HG03159 (cell line): ENCODE results near the gene WDR38.
"Not testable (repeated sequence)": the region's sequence is repeated elsewhere in the genome, so short reads cannot be mapped to it uniquely, and the experiment has no call there.

ENCODE experiments used
- ATAC-seq: cut with Tn5 transposase; IDR thresholded peaks from one replicate; pipeline ENCODE4 v1.9.1; 2021; ENCODE audit warnings: mild to moderate bottlenecking, moderate library complexity; ENCODE audit not compliant: unreplicated experiment

WDR38 gene

GRCh38 chr9:124831642-124832364 lies 21.5 kb upstream of the WDR38 start:
- no peak for ATAC-seq

DNA sequence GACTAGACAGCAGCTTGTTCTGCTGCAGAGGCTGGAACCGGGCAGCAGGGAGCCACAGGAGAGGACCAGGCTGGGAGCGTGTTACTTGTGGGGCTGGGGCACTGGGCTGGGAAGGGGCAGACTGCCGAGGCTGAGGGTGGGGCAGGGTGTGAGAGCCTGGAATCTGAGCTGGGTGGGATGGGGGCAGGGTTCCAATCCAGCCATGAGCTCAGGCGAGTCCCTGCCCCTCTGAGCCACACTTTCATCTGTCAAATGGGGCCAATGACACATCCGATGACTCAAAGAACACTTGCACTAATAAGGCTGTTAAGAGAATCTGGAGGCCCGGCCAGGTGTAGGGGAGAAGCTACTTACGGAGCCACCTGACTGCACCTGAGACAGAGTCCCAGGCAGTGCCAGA lies 18.7 kb upstream of the WDR38 start:
- no peak for ATAC-seq

- ATAC-seq = no peak
Measured at GRCh38 chr9:124835026-124835557, 18.2 kb upstream of the WDR38 start.

DNA sequence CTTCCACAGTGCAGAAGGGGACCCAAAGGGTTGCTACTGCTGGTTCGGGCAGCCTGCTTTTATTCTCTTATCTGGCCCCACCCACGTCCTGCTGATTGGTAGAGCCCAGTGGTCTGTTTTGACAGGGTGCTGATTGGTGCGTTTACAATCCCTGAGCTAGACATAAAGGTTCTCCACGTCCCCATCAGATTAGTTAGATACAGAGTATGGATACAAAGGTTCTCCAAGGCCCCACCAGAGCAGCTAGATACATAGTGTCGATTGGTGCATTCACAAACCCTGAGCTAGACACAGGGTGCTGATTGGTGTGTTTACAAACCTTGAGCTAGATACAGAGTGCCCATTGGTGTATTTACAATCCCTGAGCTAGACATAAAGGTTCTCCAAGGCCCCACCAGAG lies 15.1 kb upstream of the WDR38 start:
- ATAC-seq = not testable (repeated sequence)

- not testable (repeated sequence) for ATAC-seq
Measured at GRCh38 chr9:124838567-124839275, 14.5 kb upstream of the WDR38 start.

GRCh38 chr9:124839612-124840299 lies 13.5 kb upstream of the WDR38 start:
- no peak for ATAC-seq

GRCh38 chr9:124840300-124840833 lies 12.9 kb upstream of the WDR38 start:
- ATAC-seq = no peak

GRCh38 chr9:124841075-124841821 lies 12.0 kb upstream of the WDR38 start:
- no peak for ATAC-seq

GRCh38 chr9:124843456-124844034 lies 9.7 kb upstream of the WDR38 start:
- no peak for ATAC-seq

GRCh38 chr9:124844291-124844690 lies 9.0 kb upstream of the WDR38 start:
- ATAC-seq = no peak

DNA sequence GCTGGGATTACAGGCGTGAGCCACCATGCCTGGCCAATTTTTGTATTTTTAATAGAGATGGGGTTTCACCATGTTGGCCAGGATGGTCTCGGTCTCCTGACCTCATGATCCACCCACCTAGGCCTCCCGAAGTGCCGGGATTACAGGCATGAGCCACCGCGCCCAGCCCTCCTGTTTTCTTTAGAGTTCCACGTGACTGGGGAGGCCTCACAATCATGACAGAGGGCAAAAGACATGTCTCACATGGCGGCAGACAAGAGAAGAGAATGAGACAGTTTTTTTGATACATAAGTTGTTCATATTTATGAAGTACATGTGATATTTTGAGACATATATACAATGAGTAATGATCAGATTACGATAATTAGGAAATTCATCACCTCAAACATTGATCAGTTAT lies 6.8 kb upstream of the WDR38 start:
- not testable (repeated sequence) for ATAC-seq

- no peak for ATAC-seq
Measured at GRCh38 chr9:124846969-124847368, 6.3 kb upstream of the WDR38 start.

- ATAC-seq = no peak
Measured at GRCh38 chr9:124849801-124850200, 3.5 kb upstream of the WDR38 start.

GRCh38 chr9:124852121-124852828 lies 985 bp upstream of the WDR38 start:
- no peak for ATAC-seq

- ATAC-seq = no peak
Measured at GRCh38 chr9:124853605-124854143, 414 bp downstream of the WDR38 start.

DNA sequence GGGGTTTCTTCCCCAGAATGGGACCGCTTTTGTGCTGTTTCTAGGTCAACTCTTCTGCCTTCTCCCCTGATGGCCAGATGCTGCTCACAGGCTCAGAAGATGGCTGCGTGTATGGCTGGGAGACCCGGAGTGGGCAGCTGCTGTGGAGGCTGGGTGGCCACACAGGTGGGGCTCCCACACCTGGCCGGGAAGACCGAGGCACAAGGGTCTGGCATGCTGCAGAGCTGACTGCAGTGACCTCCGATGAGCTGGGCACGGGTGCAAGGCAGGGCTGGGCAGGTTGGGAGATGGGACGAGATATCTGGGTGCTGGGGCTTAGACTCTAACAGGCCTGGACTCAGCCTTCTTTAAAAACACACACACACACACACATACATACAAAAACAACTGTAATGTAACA lies 901 bp downstream of the WDR38 start:
- no peak for ATAC-seq

DNA sequence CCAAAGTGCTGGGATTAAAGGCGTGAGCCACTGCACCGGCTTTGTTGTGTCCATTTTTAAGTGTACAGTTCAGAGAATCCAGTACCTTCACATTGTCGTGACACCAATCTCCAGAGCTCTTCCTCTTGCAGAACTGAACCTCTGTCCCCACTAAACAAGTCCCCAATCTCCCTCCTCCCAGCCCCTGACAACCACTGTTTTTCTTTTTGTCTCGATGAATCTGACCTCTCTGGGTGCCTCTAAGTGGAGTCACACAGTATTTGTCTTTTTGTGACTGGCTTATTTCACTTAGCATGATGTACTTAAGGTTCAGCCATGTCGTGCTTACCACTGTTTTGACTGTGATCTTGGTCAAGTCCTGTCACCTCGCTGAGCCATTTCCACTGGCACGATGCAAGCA lies 1.6 kb downstream of the WDR38 start:
- no peak for ATAC-seq

DNA sequence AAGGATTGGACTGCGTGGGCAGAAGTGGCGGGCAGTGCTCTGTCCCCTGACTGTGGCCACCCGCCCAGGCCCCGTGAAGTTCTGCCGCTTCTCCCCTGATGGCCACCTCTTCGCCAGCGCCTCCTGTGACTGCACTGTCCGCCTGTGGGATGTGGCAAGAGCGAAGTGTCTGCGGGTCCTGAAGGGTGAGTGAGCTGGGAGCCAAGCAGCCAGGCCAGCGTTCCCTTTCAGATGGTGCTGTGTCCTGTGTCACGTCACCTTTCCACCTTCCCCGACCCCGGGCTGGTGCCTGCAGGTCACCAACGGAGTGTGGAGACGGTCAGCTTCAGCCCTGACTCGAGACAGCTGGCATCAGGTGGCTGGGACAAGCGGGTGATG lies 2.3 kb downstream of the WDR38 start:
- no peak for ATAC-seq

- ATAC-seq = no peak
Measured at GRCh38 chr9:124855944-124856765, 2.9 kb downstream of the WDR38 start.
